Nephron (organoid): ENCODE measurements around the gene BDP1.
"Not testable (repeated sequence)": the region's sequence is repeated elsewhere in the genome, so short reads cannot be mapped to it uniquely, and the experiment has no call there.

Experiments
- H3K27ac Mint-ChIP-seq, 3 experiments: 2 replicates each; pipeline ENCODE4 v1.8.0; 2020; ENCODE audit warnings: mixed read lengths in 3 of 3, mild to moderate bottlenecking in 2 of 3, moderate library complexity in 1 of 3
- H3K27me3 Mint-ChIP-seq: 2 replicates; pipeline ENCODE4 v1.8.0; 2021; ENCODE audit warnings: low read depth, mild to moderate bottlenecking, moderate library complexity, mixed read lengths
- H3K36me3 Mint-ChIP-seq: 2 replicates; pipeline ENCODE4 v1.8.0; 2020; ENCODE audit warnings: low read depth, mixed read lengths
- H3K4me1 Mint-ChIP-seq: 2 replicates; pipeline ENCODE4 v1.8.0; 2020; ENCODE audit warnings: mixed read lengths
- H3K4me3 Mint-ChIP-seq, 3 experiments: 2 replicates each; pipeline ENCODE4 v1.8.0; 2020; ENCODE audit warnings: mild to moderate bottlenecking in 3 of 3, mixed read lengths in 3 of 3, moderate library complexity in 2 of 3
- H3K9me3 Mint-ChIP-seq: 2 replicates; pipeline ENCODE4 v1.8.0; 2020; ENCODE audit warnings: mixed read lengths
- TF ChIP-seq, protein P1 (sequence below), 3 experiments: fragments of 200-600 bp; sonication (generic); IDR thresholded peaks; one replicate each; pipeline ENCODE4 v1.5.0; 2021; ENCODE audit warnings: antibody characterized with exemption in 3 of 3; ENCODE audit not compliant: unreplicated experiment in 3 of 3

Gene BDP1

DNA sequence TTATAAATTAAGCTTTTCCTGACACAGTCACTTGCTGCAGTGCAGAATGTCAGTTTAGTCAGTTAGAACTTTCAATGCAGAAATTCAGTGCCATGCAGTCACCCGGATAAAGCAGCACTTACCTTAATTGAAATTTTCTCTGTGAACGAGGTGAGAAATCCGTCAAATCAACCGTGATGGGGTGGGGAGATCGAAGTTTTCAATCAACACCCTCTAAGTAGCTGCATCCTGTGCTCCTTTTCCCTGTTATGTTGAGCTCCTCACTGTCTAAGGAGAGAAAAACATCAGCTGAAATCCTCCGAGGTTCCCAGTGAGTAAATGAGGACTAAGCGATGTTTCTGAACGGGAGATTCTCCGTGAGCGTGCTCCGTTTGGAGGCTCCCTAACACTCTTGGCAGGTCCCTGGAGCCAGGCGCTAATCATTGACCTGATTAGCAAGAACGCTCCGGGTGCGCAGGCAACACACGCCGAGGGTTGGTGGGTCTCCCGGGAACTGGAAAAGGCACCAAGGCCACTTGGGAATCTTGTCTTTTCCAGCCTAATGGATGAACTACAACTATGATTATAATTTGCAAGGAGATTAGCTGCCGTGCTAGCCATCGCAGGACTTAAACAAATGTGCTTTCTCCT is 9.8 kb upstream of the BDP1 start:
- Mint-ChIP-seq H3K27me3 (peaks cover 54% of the 10 kb centered on the region), H3K4me3 (peak overlapping the region; percentile 29 to 50 (median 50))
- H3K9me3 Mint-ChIP-seq, H3K27ac Mint-ChIP-seq, H3K36me3 Mint-ChIP-seq, H3K4me1 Mint-ChIP-seq: not testable (repeated sequence)

- not testable (repeated sequence) for H3K9me3 Mint-ChIP-seq, H3K4me1 Mint-ChIP-seq, H3K36me3 Mint-ChIP-seq, H3K27ac Mint-ChIP-seq
- Mint-ChIP-seq H3K4me3 (peak overlapping the region in 2 of 3 experiments; percentile 22 to 29), H3K27me3 (peaks cover 55% of the 10 kb centered on the region)
These were observed 8.8 kb upstream of the BDP1 start for GRCh38 chr5:71446540-71447216.

GRCh38 chr5:71447218-71447808 is 8.1 kb upstream of the BDP1 start:
- not testable (repeated sequence) for H3K36me3 Mint-ChIP-seq, H3K4me3 Mint-ChIP-seq, H3K27ac Mint-ChIP-seq, H3K9me3 Mint-ChIP-seq, H3K4me1 Mint-ChIP-seq
- TF ChIP-seq, protein P1, sequence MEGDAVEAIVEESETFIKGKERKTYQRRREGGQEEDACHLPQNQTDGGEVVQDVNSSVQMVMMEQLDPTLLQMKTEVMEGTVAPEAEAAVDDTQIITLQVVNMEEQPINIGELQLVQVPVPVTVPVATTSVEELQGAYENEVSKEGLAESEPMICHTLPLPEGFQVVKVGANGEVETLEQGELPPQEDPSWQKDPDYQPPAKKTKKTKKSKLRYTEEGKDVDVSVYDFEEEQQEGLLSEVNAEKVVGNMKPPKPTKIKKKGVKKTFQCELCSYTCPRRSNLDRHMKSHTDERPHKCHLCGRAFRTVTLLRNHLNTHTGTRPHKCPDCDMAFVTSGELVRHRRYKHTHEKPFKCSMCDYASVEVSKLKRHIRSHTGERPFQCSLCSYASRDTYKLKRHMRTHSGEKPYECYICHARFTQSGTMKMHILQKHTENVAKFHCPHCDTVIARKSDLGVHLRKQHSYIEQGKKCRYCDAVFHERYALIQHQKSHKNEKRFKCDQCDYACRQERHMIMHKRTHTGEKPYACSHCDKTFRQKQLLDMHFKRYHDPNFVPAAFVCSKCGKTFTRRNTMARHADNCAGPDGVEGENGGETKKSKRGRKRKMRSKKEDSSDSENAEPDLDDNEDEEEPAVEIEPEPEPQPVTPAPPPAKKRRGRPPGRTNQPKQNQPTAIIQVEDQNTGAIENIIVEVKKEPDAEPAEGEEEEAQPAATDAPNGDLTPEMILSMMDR (IDR thresholded peaks at IDR 0.05; ENCODE audit: unreplicated experiment in 3 of 3), result peak; percentile 23 to 40 (median 39)
- H3K27me3 Mint-ChIP-seq, result peaks cover 59% of the 10 kb centered on the region

DNA sequence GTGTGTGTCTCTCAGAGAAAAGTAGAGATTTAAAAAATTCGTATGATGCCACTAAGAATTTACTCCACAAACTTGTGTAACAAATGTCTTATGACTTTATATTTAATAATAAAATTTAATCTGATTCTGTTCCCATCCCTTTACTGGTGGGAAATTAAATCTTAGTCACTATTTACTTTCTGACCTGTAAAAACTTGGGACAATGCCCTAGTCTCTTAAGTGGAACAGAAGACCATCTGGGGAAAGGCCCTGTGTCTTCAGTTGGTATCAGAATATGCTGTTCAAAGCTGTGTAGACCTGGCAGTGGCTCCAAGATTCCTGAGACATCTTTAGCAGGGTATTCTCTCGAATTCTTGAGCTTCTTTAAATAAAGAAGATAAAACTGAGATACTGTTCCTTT is 2.6 kb upstream of the BDP1 start:
- TF ChIP-seq, protein P1 (IDR thresholded peaks at IDR 0.05; ENCODE audit: unreplicated experiment in 3 of 3), result no peak
- Mint-ChIP-seq H3K27me3 (peaks cover 29% of the 10 kb centered on the region), H3K4me3 (no peak overlapping the region), H3K27ac (no peak overlapping the region), H3K9me3 (no peaks in the 10 kb centered on the region), H3K4me1 (peaks cover 19% of the 10 kb centered on the region), H3K36me3 (no peaks in the 10 kb centered on the region)

- Mint-ChIP-seq H3K36me3 (peaks cover 15% of the 10 kb centered on the region), H3K9me3 (no peaks in the 10 kb centered on the region), H3K4me3 (peak overlapping the region; percentile 92 to 98 (median 95)), H3K27me3 (peaks cover 20% of the 10 kb centered on the region), H3K4me1 (peaks cover 19% of the 10 kb centered on the region), H3K27ac (peak overlapping the region; percentile 89 to 97 (median 97))
- TF ChIP-seq, protein P1 (IDR thresholded peaks at IDR 0.05; ENCODE audit: unreplicated experiment in 3 of 3), result no peak
These were observed 538 bp upstream of the BDP1 start for GRCh38 chr5:71454913-71455312.

DNA sequence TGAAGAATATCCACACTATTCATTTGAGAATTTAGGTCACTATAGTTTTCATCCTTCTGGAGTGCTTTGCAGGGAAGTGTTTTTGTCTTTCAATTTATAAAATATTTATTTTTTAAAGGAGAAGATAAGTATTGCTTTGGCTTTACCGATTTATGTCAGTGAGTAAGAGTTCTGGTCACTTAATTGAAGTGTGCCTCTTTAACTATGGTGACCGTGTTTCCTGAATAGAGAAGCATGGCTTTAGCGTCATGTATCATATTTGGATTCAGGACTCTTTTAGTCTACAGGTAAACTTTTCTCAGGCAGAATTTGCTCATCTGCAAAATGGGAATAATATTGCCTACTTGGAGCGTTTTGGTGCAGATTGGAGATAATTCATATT is 902 bp downstream of the BDP1 start:
- Mint-ChIP-seq H3K4me3 (peak overlapping the region; percentile 92 to 98 (median 95)), H3K27me3 (peaks cover 8% of the 10 kb centered on the region), H3K4me1 (peaks cover 19% of the 10 kb centered on the region), H3K36me3 (peaks cover 25% of the 10 kb centered on the region), H3K9me3 (no peaks in the 10 kb centered on the region), H3K27ac (peak overlapping the region; percentile 89 to 97 (median 97))
- TF ChIP-seq, protein P1 (IDR thresholded peaks at IDR 0.05; ENCODE audit: unreplicated experiment in 3 of 3), result no peak
